GM12892 (cell line): ENCODE results near the gene NANS.

Source experiments
- POLR2A ChIP-seq: IDR thresholded peaks from 2 replicates; pipeline ENCODE4 v1.6.1; 2011; ENCODE audit warnings: low read depth, low read length, control low read depth
- POLR2AphosphoS5 ChIP-seq: IDR thresholded peaks from 2 replicates; pipeline ENCODE4 v1.6.1; 2011; ENCODE audit warnings: low read depth, low read length, control low read depth
- TAF1 ChIP-seq: IDR thresholded peaks from 2 replicates; pipeline ENCODE4 v1.6.1; 2011; ENCODE audit warnings: low read depth, mild to moderate bottlenecking, control low read depth, low read length, borderline replicate concordance

DNA sequence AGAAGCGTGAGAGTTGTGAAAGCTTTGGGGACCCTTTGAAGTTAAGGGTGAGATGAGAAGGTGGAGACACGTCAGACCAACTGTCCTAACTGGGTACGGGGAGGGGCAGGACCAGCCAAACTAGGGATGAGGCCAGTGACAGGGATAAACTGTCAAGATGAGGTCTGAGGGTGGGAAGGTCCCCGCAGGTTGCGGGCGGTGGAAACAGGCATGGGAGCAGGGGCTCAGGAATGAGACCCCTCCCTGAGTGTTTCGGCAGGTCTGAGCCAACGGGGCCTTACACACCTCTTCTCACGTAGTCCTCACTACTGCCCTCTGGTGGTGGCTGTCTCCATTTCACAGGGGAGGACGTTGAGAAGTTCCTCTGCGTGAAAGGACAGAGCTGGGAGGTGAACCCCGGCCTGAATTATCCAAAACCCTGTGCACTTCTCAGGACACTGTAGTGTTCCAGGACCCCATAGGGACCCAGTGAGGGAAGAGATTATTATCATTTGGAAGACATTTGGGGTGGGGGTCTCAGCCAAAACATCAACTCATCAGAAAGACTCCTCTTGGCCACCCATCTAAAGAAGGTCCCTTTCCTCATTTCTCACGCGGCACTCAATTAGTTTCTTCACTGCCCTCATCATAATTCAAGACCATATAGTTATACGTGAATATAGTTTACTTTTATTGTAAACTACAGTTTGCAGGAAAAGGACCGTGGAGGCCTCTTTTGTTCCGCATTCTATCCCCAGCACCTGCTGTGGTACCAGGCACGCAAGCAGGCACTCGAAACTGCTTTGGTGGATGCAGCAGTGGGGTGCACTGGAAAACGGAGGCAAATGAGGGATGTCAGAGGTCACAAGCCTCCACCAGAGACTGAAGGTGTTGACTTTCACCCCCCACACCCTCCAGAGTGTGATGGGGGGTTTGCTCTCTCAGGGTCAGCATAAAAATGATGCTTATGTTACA lies 21.7 kb upstream of the NANS start:
- TF ChIP-seq POLR2A = no peak
- no peak for TF ChIP-seq TAF1
- no peak for TF ChIP-seq POLR2AphosphoS5
